Dendritic cell treated with granulocyte-macrophage colony-stimulating factor and Interleukin-4, amounts not matched to agents 40 ng/mL and 50 ng/mL, for 4 days (primary cell): ENCODE results near the gene HTT-AS.

Experiments used
- H3K27ac Mint-ChIP-seq: one replicate; pipeline ENCODE4 v1.8.0; 2022; ENCODE audit warnings: mild to moderate bottlenecking, mixed read lengths
- H3K27me3 Mint-ChIP-seq: one replicate; pipeline ENCODE4 v1.8.0; 2022; ENCODE audit warnings: mild to moderate bottlenecking, mixed read lengths
- H3K36me3 Mint-ChIP-seq: one replicate; pipeline ENCODE4 v1.8.0; 2022; ENCODE audit warnings: low read depth, mixed read lengths
- H3K4me1 Mint-ChIP-seq: one replicate; pipeline ENCODE4 v1.8.0; 2022; ENCODE audit warnings: low read depth, mixed read lengths
- H3K4me3 Mint-ChIP-seq: one replicate; pipeline ENCODE4 v1.8.0; 2022; ENCODE audit warnings: mild to moderate bottlenecking, moderate library complexity, mixed read lengths
- H3K9me3 Mint-ChIP-seq: one replicate; pipeline ENCODE4 v1.8.0; 2022; ENCODE audit warnings: mixed read lengths
- intact Hi-C: fragments of 100-400 bp; cut with micrococcal nuclease; formaldehyde crosslinking; loops from one replicate; pipeline ENCODE4 v1.15.0; 2022

The HTT-AS gene

DNA sequence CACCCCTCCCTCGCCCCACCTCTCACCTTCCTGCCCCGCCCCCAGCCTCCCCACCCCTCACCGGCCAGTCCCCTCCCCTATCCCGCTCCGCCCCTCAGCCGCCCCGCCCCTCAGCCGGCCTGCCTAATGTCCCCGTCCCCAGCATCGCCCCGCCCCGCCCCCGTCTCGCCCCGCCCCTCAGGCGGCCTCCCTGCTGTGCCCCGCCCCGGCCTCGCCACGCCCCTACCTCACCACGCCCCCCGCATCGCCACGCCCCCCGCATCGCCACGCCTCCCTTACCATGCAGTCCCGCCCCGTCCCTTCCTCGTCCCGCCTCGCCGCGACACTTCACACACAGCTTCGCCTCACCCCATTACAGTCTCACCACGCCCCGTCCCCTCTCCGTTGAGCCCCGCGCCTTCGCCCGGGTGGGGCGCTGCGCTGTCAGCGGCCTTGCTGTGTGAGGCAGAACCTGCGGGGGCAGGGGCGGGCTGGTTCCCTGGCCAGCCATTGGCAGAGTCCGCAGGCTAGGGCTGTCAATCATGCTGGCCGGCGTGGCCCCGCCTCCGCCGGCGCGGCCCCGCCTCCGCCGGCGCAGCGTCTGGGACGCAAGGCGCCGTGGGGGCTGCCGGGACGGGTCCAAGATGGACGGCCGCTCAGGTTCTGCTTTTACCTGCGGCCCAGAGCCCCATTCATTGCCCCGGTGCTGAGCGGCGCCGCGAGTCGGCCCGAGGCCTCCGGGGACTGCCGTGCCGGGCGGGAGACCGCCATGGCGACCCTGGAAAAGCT lies at the start of gene HTT-AS, which contains the start of gene HTT:
Gene HTT-AS, minus strand, starts transcription at position 461 of the 768 bp plus-strand sequence.
Gene HTT, plus strand, starts transcription at position 604 of the 768 bp plus-strand sequence. Its CDS starts 145 bp downstream, at position 749.
- Mint-ChIP-seq H3K27ac (peak within 1 kb of the TSS; percentile 97), H3K9me3 (no peaks in the 10 kb centered on the region), H3K36me3 (peaks cover 23% of the 10 kb centered on the region), H3K27me3 (peaks cover 14% of the 10 kb centered on the region), H3K4me3 (peak within 1 kb of the TSS; percentile 97), H3K4me1 (peaks cover 28% of the 10 kb centered on the region)
- intact Hi-C loops, result loop anchor here (10.0 kb wide), 1 partner anchor 109 kb away; the partner anchor contains the start of genes GRK4 and NOP14

DNA sequence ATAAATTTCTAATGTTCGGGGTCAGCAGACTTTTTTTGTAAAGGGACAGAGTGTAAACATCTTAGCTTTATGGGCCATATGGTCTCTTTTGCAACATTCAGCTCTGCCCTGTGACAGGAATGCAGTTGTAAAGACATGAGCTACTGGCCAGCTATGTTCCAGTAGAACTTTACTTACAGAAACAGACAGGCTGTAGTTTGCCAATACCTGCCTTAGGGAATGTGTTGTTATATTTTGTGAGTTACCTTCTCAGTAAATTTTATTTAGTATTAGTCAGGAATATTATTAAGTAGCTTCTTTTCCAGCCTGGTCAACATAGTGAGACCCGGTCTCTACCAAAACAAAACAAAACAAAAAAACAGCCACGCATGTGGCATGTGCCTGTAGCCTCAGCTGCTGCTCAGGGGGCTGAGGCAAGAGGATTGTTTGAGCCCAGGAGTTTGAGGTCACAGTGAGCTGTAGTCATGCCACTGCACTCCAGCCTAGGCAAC lies 48.9 kb upstream of the HTT-AS start:
- no peaks in the 10 kb centered on the region for H3K27me3 Mint-ChIP-seq
- no peak overlapping the region for H3K4me3 Mint-ChIP-seq
- no peak overlapping the region for H3K27ac Mint-ChIP-seq
- H3K36me3 Mint-ChIP-seq, result peaks cover 91% of the 10 kb centered on the region
- intact Hi-C loops, result no loop called here
- H3K4me1 Mint-ChIP-seq, result no peaks in the 10 kb centered on the region
- H3K9me3 Mint-ChIP-seq, result no peaks in the 10 kb centered on the region

DNA sequence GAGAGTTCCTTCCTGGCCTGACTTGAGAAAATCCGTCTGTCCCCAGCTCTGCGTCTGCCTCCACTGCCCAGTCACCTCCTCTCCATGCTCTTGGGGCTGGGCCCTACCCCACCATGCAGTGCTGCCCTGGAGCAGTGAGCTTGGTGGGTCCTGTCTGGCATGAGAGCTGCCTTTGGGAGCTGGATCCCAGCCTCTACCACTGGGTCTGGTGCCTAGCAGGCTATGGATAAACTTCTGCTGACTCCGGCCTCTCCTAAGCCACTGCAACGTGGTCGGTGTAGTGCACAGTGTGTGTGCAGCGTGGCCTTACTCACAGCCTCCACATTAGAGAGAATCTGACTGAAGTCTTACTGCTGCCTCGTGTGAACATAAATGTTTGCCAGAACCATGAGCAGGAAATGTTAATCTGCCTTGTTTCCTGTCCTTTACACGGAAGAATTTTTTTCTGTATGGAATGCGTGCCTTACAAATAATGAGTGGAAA lies 47.8 kb upstream of the HTT-AS start:
- Mint-ChIP-seq H3K4me3 (no peak overlapping the region), H3K9me3 (no peaks in the 10 kb centered on the region), H3K36me3 (peaks cover 91% of the 10 kb centered on the region), H3K4me1 (no peaks in the 10 kb centered on the region), H3K27me3 (no peaks in the 10 kb centered on the region), H3K27ac (no peak overlapping the region)
- intact Hi-C loops, result no loop called here

DNA sequence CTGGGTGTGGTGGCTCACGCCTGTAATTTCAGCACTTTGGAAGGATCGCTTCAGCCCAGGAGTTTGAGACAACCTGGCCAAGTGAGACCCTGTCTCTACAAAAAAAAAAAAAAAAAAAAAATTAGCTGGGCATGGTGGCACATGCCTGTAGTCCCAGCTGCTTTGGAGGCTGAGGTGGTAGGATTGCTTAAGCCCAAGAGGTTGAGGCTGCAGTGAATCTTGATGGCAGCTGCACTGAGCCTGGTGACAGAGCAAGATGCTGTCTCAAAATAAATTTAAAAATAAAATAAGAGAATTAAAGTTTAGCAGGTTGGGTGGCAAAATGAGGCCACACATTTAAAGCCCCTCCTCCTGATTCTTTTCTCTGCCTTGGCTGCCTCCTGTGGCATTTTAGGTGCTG lies 47.3 kb upstream of the HTT-AS start:
- no peaks in the 10 kb centered on the region for H3K4me1 Mint-ChIP-seq
- no peak overlapping the region for H3K27ac Mint-ChIP-seq
- intact Hi-C loops, result no loop called here
- H3K9me3 Mint-ChIP-seq, result no peaks in the 10 kb centered on the region
- no peaks in the 10 kb centered on the region for H3K27me3 Mint-ChIP-seq
- no peak overlapping the region for H3K4me3 Mint-ChIP-seq
- peaks cover 91% of the 10 kb centered on the region for H3K36me3 Mint-ChIP-seq

DNA sequence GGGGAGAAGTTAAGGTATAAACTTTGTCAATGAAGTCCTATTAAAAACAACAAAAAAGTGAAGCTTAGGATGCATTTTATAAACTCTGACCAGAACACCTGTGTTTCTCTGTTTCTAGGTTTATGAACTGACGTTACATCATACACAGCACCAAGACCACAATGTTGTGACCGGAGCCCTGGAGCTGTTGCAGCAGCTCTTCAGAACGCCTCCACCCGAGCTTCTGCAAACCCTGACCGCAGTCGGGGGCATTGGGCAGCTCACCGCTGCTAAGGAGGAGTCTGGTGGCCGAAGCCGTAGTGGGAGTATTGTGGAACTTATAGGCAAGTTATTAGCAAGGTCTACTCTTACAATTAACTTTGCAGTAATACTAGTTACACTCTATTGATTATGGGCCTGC lies 46.8 kb upstream of the HTT-AS start:
- no peak overlapping the region for H3K27ac Mint-ChIP-seq

DNA sequence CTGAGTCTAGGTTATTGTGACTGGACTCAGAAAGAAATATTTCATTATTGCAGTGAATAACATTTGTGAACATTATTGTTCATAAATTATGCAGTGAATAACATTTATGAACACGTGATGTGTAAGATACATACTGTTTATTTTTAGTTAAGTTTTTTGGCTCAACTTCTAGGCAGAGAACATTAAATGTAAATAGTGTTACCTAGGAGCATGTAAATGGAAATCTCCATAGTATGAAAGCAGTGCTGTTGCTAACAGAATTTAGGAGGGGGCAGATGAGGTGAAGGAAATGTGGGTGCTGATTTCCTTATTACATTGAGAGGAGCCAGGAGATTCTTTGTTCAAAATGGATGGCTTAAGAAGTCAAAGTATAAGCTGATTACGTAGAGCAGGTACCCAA lies 45.1 kb upstream of the HTT-AS start:
- Mint-ChIP-seq H3K27ac (no peak overlapping the region), H3K4me3 (no peak overlapping the region), H3K36me3 (peaks cover 96% of the 10 kb centered on the region), H3K27me3 (no peaks in the 10 kb centered on the region), H3K9me3 (no peaks in the 10 kb centered on the region), H3K4me1 (no peaks in the 10 kb centered on the region)
- intact Hi-C loops, result no loop called here

More for the DNA sequence above, 46.8 kb upstream of the HTT-AS start:
- Mint-ChIP-seq H3K9me3 (no peaks in the 10 kb centered on the region), H3K36me3 (peaks cover 91% of the 10 kb centered on the region), H3K4me3 (no peak overlapping the region), H3K4me1 (no peaks in the 10 kb centered on the region), H3K27me3 (no peaks in the 10 kb centered on the region)
- intact Hi-C loops, result no loop called here

DNA sequence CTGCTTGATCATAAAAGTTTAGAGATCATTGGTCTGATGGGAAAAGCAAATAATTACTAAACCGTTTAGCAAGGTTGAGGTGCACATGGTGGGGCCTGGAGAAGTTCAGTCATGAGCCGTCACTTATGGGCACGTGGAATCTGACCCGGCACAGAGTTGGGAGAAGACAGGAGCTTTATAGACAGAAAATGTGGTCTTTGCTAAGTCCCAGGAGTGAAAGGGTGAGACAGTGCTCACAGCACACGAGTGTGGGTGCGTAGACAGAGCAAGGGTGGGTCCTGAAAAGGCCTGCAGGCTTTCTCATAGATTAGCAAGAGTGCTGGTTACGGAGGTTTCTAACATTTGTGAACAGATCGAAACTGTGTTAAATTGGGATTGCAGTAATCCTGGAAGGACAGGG lies 44.0 kb upstream of the HTT-AS start:
- no peak overlapping the region for H3K27ac Mint-ChIP-seq
- H3K4me3 Mint-ChIP-seq, result no peak overlapping the region
- no peaks in the 10 kb centered on the region for H3K27me3 Mint-ChIP-seq
- no peaks in the 10 kb centered on the region for H3K9me3 Mint-ChIP-seq
- H3K36me3 Mint-ChIP-seq, result peaks cover 99% of the 10 kb centered on the region
- H3K4me1 Mint-ChIP-seq, result no peaks in the 10 kb centered on the region
- intact Hi-C loops, result no loop called here

DNA sequence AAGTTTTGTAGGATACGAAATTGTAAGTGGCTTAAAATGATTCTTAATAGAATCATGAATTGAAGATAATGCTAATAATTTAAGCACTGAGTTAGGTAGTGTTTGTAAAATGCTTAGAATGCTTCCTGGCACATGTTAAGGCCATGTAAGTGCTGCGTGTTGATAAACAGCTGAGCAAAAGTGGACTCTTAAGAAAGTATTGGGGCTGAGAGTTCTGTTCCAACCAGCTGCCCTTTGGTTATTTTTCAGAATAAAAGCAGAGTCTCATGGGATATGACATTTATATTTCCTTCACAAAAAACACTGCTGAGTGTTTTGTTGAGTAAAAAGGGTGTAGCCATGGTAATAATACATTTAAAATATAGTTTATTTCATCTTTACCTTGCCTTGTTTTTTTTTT lies 42.6 kb upstream of the HTT-AS start:
- no peak overlapping the region for H3K27ac Mint-ChIP-seq
- no peaks in the 10 kb centered on the region for H3K9me3 Mint-ChIP-seq
- no peaks in the 10 kb centered on the region for H3K27me3 Mint-ChIP-seq
- H3K4me1 Mint-ChIP-seq, result no peaks in the 10 kb centered on the region
- intact Hi-C loops, result no loop called here
- H3K36me3 Mint-ChIP-seq, result peaks cover 100% of the 10 kb centered on the region
- H3K4me3 Mint-ChIP-seq, result no peak overlapping the region

DNA sequence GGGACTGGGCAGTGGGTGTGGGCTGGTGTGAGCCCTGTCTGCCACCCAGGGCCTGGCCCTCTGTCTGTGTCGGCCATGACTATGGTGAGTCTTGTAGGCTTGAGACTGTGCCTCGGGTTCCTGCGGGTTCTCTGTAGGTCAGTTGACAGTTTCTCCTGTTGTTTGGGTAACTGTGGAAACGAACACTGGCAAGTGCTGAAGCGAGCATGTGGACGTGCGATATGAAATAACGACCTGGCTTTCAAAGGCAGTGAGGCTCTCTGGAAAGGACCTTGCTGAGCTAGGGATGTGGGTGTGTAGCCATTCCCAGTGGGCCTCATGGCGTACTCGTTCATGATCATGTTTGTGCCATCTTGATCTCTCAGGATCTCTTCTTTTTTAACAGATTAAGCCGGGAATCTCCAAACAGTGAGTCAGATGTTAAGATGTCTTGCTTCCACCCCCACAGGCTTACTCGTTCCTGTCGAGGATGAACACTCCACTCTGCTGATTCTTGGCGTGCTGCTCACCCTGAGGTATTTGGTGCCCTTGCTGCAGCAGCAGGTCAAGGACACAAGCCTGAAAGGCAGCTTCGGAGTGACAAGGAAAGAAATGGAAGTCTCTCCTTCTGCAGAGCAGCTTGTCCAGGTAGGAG lies 41.4 kb upstream of the HTT-AS start:
- intact Hi-C loops, result no loop called here
- Mint-ChIP-seq H3K4me1 (no peaks in the 10 kb centered on the region), H3K36me3 (peaks cover 100% of the 10 kb centered on the region), H3K27me3 (no peaks in the 10 kb centered on the region), H3K4me3 (no peak overlapping the region), H3K9me3 (no peaks in the 10 kb centered on the region), H3K27ac (no peak overlapping the region)

DNA sequence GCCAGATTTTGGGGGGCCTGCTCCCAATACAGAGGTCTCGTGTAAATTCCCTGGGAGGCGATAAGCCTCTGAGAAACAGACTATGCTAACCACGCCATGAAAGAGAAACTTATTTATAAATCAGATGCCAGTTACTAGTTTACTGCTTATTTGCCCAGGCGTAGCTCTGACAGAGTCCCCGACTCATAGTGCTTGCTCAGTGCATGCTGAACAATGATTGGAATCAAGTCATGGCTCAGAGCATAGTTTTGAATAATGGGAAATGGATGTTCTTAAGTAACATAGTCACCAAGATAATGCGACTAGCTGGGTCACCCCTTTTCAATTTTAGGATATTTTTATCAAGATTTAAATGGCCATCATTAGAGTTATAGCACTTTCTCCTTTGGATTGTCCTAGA lies 40.0 kb upstream of the HTT-AS start:
- intact Hi-C loops, result no loop called here
- H3K36me3 Mint-ChIP-seq, result peaks cover 100% of the 10 kb centered on the region

DNA sequence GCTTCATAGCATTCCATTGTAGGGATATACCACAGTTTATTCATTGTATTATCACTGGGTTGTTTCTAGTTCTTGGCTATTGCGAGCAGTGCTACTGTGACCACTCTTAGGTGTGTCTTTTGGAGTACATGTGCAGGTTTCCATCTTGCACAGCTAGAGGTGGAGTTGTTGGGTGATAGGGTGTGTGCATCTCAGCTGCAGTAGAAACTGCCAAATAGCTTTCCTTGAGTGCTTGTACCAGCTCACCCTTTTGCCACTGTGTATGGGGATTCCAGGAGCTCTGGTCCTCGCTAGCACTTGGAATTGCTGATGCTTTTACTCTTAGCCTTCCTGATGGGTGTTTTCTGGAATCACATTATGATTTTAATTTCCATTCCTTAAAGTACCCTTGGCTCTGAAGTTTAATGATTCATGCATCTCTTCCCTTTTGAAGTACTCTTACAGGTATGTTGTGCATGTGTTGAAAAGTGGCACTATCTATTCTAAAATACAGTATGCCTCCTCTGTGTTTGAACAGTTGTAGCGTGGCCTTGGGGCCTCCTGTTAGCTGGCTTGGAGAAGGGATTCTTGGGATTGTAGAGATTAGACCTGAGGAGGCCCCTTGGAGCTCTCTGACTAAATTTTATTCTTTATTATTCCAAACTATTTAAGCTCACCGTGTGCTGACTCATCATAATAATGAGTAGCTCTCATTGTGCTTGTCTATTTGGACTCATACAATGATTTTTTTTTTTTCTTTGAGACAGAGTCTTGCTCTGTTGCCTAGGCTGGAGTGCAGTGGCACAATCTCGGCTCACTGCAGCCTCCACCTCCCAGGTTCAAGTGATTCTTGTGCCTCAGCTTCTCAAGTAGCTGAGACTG lies 38.5 kb upstream of the HTT-AS start:
- Mint-ChIP-seq H3K36me3 (peaks cover 100% of the 10 kb centered on the region), H3K27me3 (no peaks in the 10 kb centered on the region), H3K9me3 (no peaks in the 10 kb centered on the region), H3K4me3 (no peak overlapping the region), H3K4me1 (no peaks in the 10 kb centered on the region), H3K27ac (no peak overlapping the region)
- intact Hi-C loops, result no loop called here

More for the DNA sequence above, 40.0 kb upstream of the HTT-AS start:
- no peak overlapping the region for H3K27ac Mint-ChIP-seq
- H3K4me3 Mint-ChIP-seq, result no peak overlapping the region
- H3K9me3 Mint-ChIP-seq, result no peaks in the 10 kb centered on the region
- H3K27me3 Mint-ChIP-seq, result no peaks in the 10 kb centered on the region
- H3K4me1 Mint-ChIP-seq, result no peaks in the 10 kb centered on the region

DNA sequence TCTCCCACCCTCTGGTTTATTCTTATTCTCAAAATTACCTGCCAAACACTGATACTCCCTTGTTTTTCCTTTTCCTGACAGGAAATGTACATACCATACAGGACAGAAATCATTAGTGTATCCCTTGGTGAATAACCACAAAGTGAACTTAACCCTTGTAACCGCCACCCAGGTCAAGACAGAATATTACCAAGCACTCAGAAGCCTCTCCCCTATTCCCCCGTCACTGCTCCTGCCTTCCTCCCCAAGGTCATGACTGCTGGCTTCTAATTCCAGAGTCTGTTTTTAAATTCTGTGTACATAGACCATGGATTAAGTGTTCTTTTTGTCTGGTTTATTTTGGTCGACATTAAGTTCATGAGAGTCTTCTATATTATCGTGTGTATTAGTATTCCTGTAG lies 37.9 kb upstream of the HTT-AS start:
- peaks cover 100% of the 10 kb centered on the region for H3K36me3 Mint-ChIP-seq
- no peaks in the 10 kb centered on the region for H3K27me3 Mint-ChIP-seq
- intact Hi-C loops, result no loop called here
- no peak overlapping the region for H3K27ac Mint-ChIP-seq
- no peaks in the 10 kb centered on the region for H3K9me3 Mint-ChIP-seq
- no peaks in the 10 kb centered on the region for H3K4me1 Mint-ChIP-seq
- no peak overlapping the region for H3K4me3 Mint-ChIP-seq

DNA sequence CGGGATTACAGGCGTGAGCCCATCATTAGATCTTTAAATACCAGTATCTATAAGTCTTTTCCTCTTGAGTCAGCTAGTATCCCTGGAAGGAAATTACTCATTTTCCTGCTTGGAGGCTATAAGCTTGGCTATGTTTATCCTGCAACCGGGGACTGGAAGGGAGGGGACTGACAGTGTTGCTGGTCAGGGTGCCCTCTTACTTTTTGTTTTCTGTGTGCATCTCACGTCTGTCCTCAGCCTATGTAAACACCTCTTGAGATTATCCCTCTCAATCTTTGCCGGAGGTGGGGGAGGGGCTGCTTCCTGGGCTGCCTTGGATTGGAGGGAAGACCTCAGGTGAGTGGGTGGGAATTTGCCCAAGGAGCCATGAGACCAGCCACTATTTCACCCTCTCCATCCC lies 37.1 kb upstream of the HTT-AS start:
- no peaks in the 10 kb centered on the region for H3K27me3 Mint-ChIP-seq
- H3K9me3 Mint-ChIP-seq, result no peaks in the 10 kb centered on the region
- peaks cover 4% of the 10 kb centered on the region for H3K4me1 Mint-ChIP-seq
- intact Hi-C loops, result no loop called here
- H3K36me3 Mint-ChIP-seq, result peaks cover 100% of the 10 kb centered on the region
- no peak overlapping the region for H3K4me3 Mint-ChIP-seq
- no peak overlapping the region for H3K27ac Mint-ChIP-seq
